AML-193 (cell line): ENCODE data around the gene KCNAB2.

Source experiments
- DNase-seq, 2 experiments: peaks; one replicate each; lab custom pipeline; 2025; lab: John Stamatoyannopoulos, UW

Gene KCNAB2

GRCh38 chr1:6150006-6150938, 104.6 kb downstream of the KCNAB2 start:
- DNase-seq, result no peak
